ENCODE results near the gene MGMT.

Gene MGMT

GRCh38 chr10:129767751-129768150, 300.7 kb downstream of the MGMT start:
- DNase-seq = no peak

GRCh38 chr10:129768437-129769355, 301.7 kb downstream of the MGMT start:
- no peak for DNase-seq

GRCh38 chr10:129769381-129770116, 302.5 kb downstream of the MGMT start:
- DNase-seq = no peak

- DNase-seq = no peak
Measured at GRCh38 chr10:129770286-129770685, 303.2 kb downstream of the MGMT start.

GRCh38 chr10:129771024-129771423, 304.0 kb downstream of the MGMT start:
- DNase-seq = no peak

- no peak for DNase-seq
Measured at GRCh38 chr10:129771576-129771975, 304.5 kb downstream of the MGMT start.

GRCh38 chr10:129771991-129772431, 305.0 kb downstream of the MGMT start:
- DNase-seq = no peak

GRCh38 chr10:129772468-129773358, 305.7 kb downstream of the MGMT start:
- DNase-seq = no peak

GRCh38 chr10:129773359-129773990, 306.4 kb downstream of the MGMT start:
- no peak for DNase-seq

GRCh38 chr10:129774082-129774735, 307.2 kb downstream of the MGMT start:
- DNase-seq = no peak

- no peak for DNase-seq
Measured at GRCh38 chr10:129774736-129775401, 307.8 kb downstream of the MGMT start.

- no peak for DNase-seq
Measured at GRCh38 chr10:129775681-129776080, 308.6 kb downstream of the MGMT start.

- no peak for DNase-seq
Measured at GRCh38 chr10:129777687-129778086, 310.6 kb downstream of the MGMT start.

- no peak for DNase-seq
Measured at GRCh38 chr10:129778571-129778970, 311.5 kb downstream of the MGMT start.

GRCh38 chr10:129779126-129780111, 312.4 kb downstream of the MGMT start:
- DNase-seq = no peak

- DNase-seq = no peak
Measured at GRCh38 chr10:129780198-129780597, 313.2 kb downstream of the MGMT start.

- no peak for DNase-seq
Measured at GRCh38 chr10:129780901-129781795, 314.1 kb downstream of the MGMT start.

GRCh38 chr10:129784291-129784690, 317.2 kb downstream of the MGMT start:
- no peak for DNase-seq

- DNase-seq = no peak
Measured at GRCh38 chr10:129784891-129785290, 317.9 kb downstream of the MGMT start.
